Stimulated activated CD4-positive, alpha-beta T cell treated with anti-CD3 and anti-CD28 coated beads, Interleukin-1b, Interleukin-23, amount 100 ng/mL, for 48 hours (primary cell): ENCODE results near the gene CREB3L2.

Source experiments
- DNase-seq: peaks from one replicate; pipeline ENCODE4 v3.0.0-alpha.2; 2020

The CREB3L2 gene

DNA sequence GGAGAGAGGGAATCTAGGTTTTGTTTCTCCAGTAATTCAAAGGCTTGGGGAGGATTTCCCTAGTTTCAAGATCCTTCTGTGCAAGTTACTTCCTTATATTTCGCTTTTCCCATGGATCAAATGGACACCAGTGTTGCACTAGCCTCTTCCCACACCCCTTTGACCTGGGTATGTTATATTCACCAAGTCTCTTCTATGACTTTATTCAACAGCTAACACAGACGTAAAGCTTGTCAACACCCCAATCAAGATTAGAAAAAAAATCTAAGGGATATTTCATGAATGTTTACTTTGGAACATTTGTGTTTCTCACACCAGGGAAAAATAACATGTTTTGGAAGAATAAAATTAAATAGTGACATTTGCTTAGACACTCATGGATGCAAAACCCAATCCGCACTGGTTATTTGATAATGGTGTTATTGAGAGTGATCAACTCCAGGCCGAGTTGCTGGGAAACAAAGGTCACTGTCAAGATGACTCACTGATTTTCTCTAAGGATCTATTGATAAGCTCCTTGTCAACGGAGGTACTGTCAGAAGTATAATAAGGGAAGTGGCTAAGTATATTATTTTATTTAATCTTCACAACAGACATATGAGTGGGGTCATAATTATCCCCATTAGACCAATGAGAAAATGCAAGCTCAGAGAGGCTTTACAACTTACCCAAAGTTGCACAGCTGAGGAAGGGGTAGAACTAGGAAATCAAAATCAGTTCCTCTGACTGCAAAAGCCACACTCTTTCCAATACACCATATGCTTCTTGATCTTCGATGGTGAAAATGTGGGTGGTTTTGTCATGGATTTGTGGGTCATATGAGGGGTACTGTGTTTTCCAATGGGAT, 52.2 kb downstream of the CREB3L2 start:
- DNase-seq: no peak

DNA sequence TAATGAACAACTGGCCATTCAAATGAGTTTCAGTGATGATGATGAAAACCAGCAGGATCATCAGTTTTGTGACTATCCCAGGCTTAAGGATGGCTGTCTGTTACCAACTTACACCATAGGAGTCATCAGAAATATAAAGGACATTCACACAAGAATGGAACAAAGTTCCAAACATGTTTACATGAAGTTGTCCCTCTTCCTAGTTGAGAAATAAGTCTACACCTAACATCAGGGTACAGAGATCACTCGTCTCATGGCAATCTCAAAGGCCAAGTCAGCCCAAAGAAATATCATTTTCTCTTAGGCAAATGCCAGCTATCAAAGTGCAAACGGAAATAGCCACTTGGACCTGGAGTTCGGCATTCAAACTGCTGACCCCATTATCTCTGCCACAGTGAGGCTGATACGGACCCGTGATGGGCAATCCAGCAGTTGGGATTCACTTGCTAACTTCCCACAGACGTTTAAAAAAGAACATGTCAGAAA, 53.0 kb downstream of the CREB3L2 start:
- no peak for DNase-seq

- no peak for DNase-seq
These were observed 53.6 kb downstream of the CREB3L2 start for GRCh38 chr7:137948083-137948844.

- DNase-seq: no peak
These were observed 54.8 kb downstream of the CREB3L2 start for GRCh38 chr7:137947046-137947445.

- no peak for DNase-seq
These were observed 55.9 kb downstream of the CREB3L2 start for GRCh38 chr7:137946011-137946410.

DNA sequence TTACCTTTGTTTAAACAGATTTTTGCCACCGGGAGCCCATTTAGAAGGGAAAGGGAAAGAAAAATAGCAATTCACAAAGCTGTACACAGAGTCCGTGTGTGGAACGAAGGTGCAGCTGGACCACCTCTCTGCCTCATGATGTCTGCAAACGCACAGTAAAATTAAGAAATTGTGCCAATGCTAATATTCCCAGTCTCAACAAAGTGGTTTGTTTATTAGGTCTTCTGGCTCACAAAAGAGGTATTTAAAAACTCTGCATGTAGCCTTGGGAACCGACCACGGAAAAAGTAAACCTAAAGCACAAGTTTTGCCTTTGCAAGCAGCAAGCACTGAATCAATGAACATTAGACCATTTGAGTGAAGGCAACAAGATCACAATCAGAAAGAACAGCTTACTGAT, 57.7 kb downstream of the CREB3L2 start:
- no peak for DNase-seq

- DNase-seq: no peak
These were observed 58.7 kb downstream of the CREB3L2 start for GRCh38 chr7:137943132-137943551.

DNA sequence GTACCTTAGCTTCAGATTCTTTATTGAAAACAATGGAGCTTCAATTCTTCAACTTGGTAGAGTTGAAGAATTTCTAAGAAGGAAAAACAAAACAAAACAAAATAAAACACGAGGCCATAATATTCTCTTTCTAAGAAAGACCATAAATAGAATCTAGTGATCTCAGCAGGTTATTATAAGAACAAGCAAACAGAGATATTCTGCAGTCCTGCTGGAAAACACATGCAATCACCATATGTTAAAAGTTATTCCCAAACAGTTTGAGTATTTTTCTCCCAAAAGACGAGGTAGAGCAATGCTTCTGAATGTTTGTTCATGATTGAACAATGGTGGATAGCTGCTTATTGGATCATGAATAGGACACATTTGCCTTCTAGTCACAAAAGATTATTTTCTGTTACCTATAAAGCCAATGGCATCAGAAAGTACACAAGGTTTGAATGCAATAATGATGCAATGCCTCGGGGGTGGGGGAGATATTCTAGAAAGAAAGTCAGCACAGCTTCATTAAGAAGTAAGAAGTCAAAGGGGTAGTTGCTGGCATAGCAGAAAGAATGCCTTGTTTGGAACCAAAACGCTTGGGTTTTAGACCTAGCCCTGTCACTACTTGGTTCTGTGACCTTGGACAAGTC, 59.3 kb downstream of the CREB3L2 start:
- no peak for DNase-seq

DNA sequence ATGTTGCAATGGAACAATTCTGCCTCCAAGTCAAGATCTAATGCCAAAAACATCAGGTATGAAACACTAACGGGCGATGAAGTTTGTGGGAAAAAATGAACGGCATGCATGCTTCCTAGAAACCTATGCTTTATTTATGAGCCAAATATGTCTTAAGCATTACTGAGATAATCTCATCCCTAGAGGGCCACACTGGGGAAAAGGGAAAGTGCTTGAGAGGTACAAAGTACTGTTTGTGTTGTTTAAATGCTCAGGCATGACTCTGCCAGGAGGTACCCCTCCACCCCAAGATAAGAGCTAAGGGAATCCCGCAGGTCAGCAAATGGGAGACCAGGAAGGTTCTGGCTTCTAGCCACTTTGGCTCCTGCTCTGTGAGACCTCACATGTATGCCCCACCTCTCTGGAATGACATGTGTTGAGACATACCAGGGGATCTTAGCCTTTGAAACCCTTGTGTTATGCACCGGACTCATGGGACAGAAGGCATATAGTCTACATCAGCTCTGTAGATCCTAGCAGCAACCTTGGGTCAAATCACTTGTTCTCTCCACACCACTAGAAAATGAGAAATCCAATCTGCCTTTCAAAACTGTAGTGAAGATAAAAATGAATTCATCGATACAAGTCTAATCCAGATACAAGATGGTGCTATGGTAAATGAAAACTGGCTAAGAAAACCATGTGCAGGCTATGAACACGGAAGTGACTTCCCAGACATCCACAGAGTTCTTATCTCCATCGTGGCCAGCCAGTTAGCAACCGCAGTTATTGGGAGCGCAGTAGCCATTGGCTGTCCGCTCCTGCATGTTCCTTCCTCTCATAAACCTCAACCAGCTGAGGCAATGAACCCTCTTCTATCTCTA, 61.0 kb downstream of the CREB3L2 start:
- DNase-seq: no peak

DNA sequence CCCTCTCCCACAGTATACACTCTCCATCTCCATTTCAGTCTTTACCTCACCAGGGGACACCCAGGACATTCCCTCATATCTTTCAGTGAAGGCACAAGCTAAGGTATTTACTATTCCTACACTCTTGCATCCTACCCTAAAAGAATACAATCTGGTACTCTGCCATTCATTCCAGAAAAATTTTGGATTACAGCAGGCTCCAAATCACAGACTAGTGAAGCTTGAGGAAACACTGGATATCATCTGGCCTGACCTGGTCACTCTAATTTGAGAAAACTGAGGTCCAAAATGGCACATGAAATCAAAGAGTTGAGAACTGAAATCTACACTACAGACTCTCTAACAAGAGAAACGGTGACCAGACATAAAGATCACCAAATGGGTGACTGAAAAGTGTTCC, 61.7 kb downstream of the CREB3L2 start:
- DNase-seq: no peak

DNA sequence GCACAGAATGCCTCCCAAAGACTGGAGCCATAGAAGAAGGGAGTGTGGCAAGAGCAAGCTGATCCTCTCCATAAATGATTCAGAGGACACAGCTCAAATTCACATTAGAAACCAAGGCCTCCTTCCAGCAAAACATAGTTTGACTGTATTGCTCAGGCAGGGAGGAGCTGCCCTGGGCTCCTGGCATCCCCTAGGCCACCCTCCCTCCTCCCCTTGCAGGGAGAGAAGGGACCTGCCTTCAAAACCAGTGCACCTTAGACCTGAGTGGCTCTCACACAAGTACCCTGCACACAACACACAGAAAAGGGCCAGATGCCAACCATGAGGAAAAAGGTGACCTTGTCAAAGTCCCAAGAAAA, 64.7 kb downstream of the CREB3L2 start:
- DNase-seq: no peak

GRCh38 chr7:137936509-137937201, 65.2 kb downstream of the CREB3L2 start:
- no peak for DNase-seq

DNA sequence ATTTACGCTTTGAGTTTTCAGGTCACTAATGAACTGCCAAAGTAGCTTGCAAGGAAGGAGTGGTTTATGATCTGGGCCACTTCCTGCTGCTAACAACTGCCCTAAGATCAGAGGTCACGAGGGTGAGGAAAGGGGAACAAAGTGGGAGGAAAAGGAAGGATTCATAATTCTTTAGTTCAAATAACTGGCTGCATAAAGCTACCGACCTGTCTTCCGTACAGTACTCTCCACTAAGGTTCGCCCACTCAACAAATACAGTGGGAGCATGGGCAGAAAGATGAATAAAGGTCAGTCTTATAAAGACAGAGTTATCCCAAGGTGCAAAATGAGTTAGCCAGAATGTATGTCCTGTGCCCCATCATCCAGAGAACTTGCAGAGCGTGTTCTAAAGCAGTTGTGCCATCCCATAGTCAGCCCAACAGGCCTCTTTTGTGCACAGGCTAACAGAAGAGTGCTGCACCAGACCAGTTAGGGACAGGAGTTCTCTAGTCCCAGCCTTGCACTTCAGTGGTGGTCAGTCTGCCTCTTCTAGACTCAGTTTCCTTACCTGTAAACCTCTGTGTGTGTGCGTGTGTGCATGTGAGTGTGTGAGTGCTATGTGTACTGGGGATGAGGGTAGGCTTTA, 65.9 kb downstream of the CREB3L2 start:
- DNase-seq: no peak

GRCh38 chr7:137934941-137935883, 66.7 kb downstream of the CREB3L2 start:
- DNase-seq: no peak

DNA sequence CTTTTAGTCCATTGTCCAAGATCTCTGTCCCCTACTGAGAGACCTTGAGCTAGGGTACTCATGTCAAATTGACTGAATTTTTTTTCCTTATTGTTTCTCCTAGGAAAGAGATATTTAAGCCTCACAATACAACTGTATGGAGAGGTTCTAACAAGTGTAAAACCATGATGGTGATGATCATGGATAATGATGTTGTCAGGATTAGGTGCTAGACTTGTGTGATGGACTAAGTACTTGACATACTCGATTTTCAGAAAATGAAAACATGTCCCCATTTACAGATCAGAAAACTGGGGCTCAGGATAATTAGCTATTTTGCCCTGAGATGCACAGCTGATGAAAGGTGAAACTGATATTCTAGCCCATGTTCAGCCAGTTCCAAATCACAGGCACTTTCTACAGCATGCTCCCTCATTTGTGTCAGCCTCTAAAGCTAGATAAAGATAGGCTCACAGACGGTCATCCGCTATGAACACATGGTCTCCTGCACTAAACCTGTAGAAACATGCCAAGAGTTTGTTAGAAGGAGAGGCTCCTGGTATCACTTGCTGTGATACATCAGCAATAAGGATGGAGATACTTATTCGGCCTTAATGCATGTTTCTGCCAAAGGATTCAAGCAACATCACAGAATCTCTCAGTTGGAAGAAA, 67.6 kb downstream of the CREB3L2 start:
- no peak for DNase-seq

- no peak for DNase-seq
These were observed 68.4 kb downstream of the CREB3L2 start for GRCh38 chr7:137933270-137934017.

GRCh38 chr7:137932881-137933269, 69.0 kb downstream of the CREB3L2 start:
- DNase-seq: no peak

GRCh38 chr7:137931823-137932222, 70.1 kb downstream of the CREB3L2 start:
- no peak for DNase-seq

DNA sequence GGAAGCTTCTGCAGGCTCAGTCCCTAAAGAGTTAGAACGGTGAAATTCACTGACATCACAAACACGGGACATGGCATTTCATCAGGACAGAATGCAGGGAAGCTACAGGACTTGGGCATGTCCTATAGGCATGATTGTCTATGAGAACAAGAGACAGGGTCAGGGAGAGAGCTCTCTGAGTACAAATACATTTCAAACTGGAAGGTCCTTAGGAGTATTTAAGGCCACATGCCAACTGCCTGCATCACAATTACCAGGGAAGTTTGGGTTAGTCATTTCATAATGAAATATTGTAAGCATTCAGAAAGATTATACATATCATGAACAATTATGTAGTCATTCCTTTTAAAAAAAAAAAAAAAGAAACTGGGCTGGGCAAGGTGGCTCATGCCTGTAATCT, 71.3 kb downstream of the CREB3L2 start:
- DNase-seq: no peak
